A673 (cell line): Measurements from ENCODE around the gene NEU4.

Experiments used
- EZH2 ChIP-seq: fragments of 200-600 bp; sonication (generic); IDR thresholded peaks from 2 replicates; pipeline ENCODE4 v1.6.1; 2017; ENCODE audit warnings: borderline replicate concordance, low read depth, mild to moderate bottlenecking, mixed read lengths, antibody characterized with exemption, low read length; ENCODE audit not compliant: poor library complexity, severe bottlenecking
- TF ChIP-seq, protein P1 (sequence below): fragments of 300-800, 200-600 bp; sonication (generic); conservative IDR thresholded peaks from 2 replicates; pipeline ENCODE4 v1.5.1; 2017; ENCODE audit warnings: low read depth, mild to moderate bottlenecking, antibody characterized with exemption, low read length, moderate library complexity, mixed read lengths

DNA sequence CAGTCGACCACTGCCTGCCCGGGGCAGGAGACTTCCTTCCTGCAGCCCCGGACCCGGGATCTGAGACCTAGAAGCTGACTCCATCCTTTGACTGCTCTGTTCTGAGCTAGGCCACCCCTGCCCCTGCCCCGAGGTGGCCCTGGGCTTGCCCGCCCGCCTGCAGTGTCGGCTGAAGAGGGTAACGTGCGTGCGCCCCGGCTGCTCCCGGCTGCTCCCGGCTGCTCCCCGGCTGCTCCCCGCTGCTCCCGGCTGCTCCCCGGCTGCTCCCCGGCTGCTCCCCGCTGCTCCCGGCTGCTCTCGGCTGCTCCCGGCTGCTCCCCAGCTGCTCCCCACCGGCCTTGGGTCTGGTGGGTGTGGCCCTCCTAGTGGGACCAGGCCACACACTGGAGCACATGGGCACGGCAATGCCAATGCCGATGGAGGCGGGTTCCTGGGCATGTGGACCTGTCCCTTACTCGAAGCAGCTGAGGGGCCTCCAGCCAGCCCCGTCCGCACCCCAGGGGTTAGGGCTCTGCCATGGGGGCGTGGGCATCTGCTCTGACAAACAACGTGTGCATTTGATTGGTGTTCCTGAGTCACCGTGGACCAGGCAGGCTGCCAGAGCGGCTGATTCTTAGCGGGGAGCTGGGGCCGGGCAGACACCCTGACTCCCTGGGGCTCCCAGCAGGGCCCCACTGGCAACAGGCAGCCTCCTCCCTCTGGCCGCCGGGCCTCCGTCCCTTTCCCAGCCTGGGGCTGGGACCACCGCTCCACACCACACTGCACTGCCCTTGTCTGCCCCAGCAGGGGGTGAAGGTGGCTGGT lies 34.4 kb upstream of the NEU4 start:
- TF ChIP-seq EZH2, result no peak
- TF ChIP-seq, protein P1, sequence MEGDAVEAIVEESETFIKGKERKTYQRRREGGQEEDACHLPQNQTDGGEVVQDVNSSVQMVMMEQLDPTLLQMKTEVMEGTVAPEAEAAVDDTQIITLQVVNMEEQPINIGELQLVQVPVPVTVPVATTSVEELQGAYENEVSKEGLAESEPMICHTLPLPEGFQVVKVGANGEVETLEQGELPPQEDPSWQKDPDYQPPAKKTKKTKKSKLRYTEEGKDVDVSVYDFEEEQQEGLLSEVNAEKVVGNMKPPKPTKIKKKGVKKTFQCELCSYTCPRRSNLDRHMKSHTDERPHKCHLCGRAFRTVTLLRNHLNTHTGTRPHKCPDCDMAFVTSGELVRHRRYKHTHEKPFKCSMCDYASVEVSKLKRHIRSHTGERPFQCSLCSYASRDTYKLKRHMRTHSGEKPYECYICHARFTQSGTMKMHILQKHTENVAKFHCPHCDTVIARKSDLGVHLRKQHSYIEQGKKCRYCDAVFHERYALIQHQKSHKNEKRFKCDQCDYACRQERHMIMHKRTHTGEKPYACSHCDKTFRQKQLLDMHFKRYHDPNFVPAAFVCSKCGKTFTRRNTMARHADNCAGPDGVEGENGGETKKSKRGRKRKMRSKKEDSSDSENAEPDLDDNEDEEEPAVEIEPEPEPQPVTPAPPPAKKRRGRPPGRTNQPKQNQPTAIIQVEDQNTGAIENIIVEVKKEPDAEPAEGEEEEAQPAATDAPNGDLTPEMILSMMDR, result no peak
